Prostate gland (tissue), 2 donors: ENCODE results near the gene CPZ.

ENCODE experiments used
- POLR2A ChIP-seq: fragments of 450-650 bp; IDR thresholded peaks from one replicate; pipeline ENCODE4 v1.6.1; 2016; ENCODE audit warnings: antibody characterized with exemption, mild to moderate bottlenecking
- POLR2AphosphoS5 ChIP-seq: sonication (generic); formaldehyde crosslinking; IDR thresholded peaks from one replicate; pipeline ENCODE4 v1.6.1; 2017; ENCODE audit warnings: antibody characterized with exemption
- TF ChIP-seq, protein P1 (sequence below), 4 experiments: fragments of 200-600 bp in 2 of 4; fragments of 450-650 bp in 2 of 4; sonication (generic) in 2 of 4; IDR thresholded peaks; 1 replicate in 3 of 4; 2 replicates in 1 of 4; pipeline ENCODE4 v1.5.1; 2016 to 2019; ENCODE audit warnings: antibody characterized with exemption in 4 of 4, mild to moderate bottlenecking in 2 of 4, moderate library complexity in 2 of 4

- TF ChIP-seq, protein P1, sequence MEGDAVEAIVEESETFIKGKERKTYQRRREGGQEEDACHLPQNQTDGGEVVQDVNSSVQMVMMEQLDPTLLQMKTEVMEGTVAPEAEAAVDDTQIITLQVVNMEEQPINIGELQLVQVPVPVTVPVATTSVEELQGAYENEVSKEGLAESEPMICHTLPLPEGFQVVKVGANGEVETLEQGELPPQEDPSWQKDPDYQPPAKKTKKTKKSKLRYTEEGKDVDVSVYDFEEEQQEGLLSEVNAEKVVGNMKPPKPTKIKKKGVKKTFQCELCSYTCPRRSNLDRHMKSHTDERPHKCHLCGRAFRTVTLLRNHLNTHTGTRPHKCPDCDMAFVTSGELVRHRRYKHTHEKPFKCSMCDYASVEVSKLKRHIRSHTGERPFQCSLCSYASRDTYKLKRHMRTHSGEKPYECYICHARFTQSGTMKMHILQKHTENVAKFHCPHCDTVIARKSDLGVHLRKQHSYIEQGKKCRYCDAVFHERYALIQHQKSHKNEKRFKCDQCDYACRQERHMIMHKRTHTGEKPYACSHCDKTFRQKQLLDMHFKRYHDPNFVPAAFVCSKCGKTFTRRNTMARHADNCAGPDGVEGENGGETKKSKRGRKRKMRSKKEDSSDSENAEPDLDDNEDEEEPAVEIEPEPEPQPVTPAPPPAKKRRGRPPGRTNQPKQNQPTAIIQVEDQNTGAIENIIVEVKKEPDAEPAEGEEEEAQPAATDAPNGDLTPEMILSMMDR (IDR thresholded peaks at IDR 0.05), result no peak
- no peak for TF ChIP-seq POLR2A
- no peak for TF ChIP-seq POLR2AphosphoS5
These were observed 71.7 kb downstream of the CPZ start for GRCh38 chr4:8664031-8664805.
